Lung (tissue), 12 donors: ENCODE results near the gene ATG7. TPM values are rescaled to one million over a fixed set of nuclear protein-coding genes. Genes with fewer than 3 reads are reported as not detected.

ENCODE experiments used
- ATAC-seq: fragments of 200-7000 bp; cut with Tn5 transposase; one replicate; pipeline ENCODE4 v1.9.1; 2020; ENCODE audit warnings: moderate number of reproducible peaks; ENCODE audit not compliant: insufficient read depth, low FRiP score
- DNase-seq, 3 donors: peaks; one replicate each; pipeline ENCODE4 v3.0.0-alpha.2; 2013 to 2017
- H3K27ac ChIP-seq, 2 donors: one replicate each; pipeline ENCODE4 v1.5.1; 2013; ENCODE audit warnings: mild to moderate bottlenecking in 2 of 2, moderate library complexity in 2 of 2, control low read depth in 1 of 2, inconsistent platforms in 1 of 2, low read depth in 1 of 2, low read length in 1 of 2
- H3K27me3 ChIP-seq, 3 donors: one replicate each; pipeline ENCODE4 v1.5.1; 2013; ENCODE audit warnings: low read length in 2 of 3; ENCODE audit not compliant: control insufficient read depth in 3 of 3, insufficient read depth in 3 of 3
- H3K36me3 ChIP-seq, 4 donors: one replicate each; pipeline ENCODE4 v1.5.1; 2013; ENCODE audit warnings: low read length in 4 of 4, mild to moderate bottlenecking in 1 of 4, moderate library complexity in 1 of 4; ENCODE audit not compliant: control insufficient read depth in 4 of 4, insufficient read depth in 4 of 4
- H3K4me1 ChIP-seq, 5 donors: one replicate each; pipeline ENCODE4 v1.5.1; 2013; ENCODE audit warnings: low read length in 5 of 5, mild to moderate bottlenecking in 2 of 5, moderate library complexity in 1 of 5; ENCODE audit not compliant: control insufficient read depth in 5 of 5, insufficient read depth in 5 of 5
- H3K4me3 ChIP-seq: one replicate; pipeline ENCODE4 v1.5.1; 2013; ENCODE audit warnings: mild to moderate bottlenecking, control low read depth, moderate library complexity
- H3K9ac ChIP-seq, 2 donors: one replicate each; pipeline ENCODE4 v1.5.1; 2013; ENCODE audit warnings: low read length in 2 of 2, control low read depth in 1 of 2; ENCODE audit not compliant: insufficient read depth in 1 of 2
- H3K9me3 ChIP-seq, 4 donors: one replicate each; pipeline ENCODE4 v1.5.1; 2013; ENCODE audit warnings: low read length in 3 of 4, mild to moderate bottlenecking in 1 of 4, moderate library complexity in 1 of 4; ENCODE audit not compliant: control insufficient read depth in 4 of 4, insufficient read depth in 3 of 4
- CTCF ChIP-seq: IDR thresholded peaks from 2 replicates; pipeline ENCODE4 v1.5.1; 2012; ENCODE audit warnings: mild to moderate bottlenecking; ENCODE audit errors: control extremely low read depth, extremely low read depth
- WGBS, 2 donors: extraction: QIAGEN DNeasy Blood & Tissue Kit; methylation state at CpG; one replicate each; pipeline ENCODE4 v1.1.7; 2013; 5-methylcytosine and 5-hydroxymethylcytosine counted together
- polyA plus RNA-seq, 2 donors: library from polyadenylated mRNA; stranded (reverse); fragments of 200-250 nt; gene quantifications; one replicate each; pipeline ENCODE4 v1.2.1, GENCODE V29; 2013
- total RNA-seq, 2 donors: library from RNA; depleted of rRNA in 1 of 2; stranded (reverse); fragments of >200 nt in 1 of 2; gene quantifications; one replicate each; pipeline ENCODE4 v1.2.1, GENCODE V29; 2014 to 2021
- donor health status: control.
- donor health status: control.
- donor health status: Bipolar disorder and iron deficiency.
- donor health status: healthy.
- donor health status: DM: yes; HTN: yes; CAD: no.

The ATG7 gene
- total and polyA plus RNA-seq, 4 donors: 11.2 to 72.0 (median 53.3) TPM

GRCh38 chr3:11604139-11604892 is 332.1 kb downstream of the ATG7 start:
- no peak for TF ChIP-seq CTCF
- Histone ChIP-seq H3K4me3 (no peak overlapping the region), H3K27ac (peak overlapping the region; percentile 54 to 91), H3K9ac (peak overlapping the region in 1 of 2 donors; percentile 61), H3K4me1 (peaks cover 9 to 67% (median 39%) of the 10 kb centered on the region in 5 donors), H3K9me3 (no peaks in the 10 kb centered on the region), H3K36me3 (peaks cover 0 to 12% (median 7%) of the 10 kb centered on the region in 4 donors), H3K27me3 (no peaks in the 10 kb centered on the region)
- no peak for ATAC-seq
- peak in 1 of 3 donors; percentile 51 for DNase-seq
- WGBS, 2 donors: 73 to 74% methylated on average over 15 of the region's 15 CpGs

GRCh38 chr3:11605398-11605797 is 333.2 kb downstream of the ATG7 start:
- ATAC-seq (no peak), DNase-seq (no peak)
- H3K36me3 ChIP-seq: peaks cover 0 to 12% (median 6%) of the 10 kb centered on the region in 4 donors
- no peak overlapping the region for H3K27ac ChIP-seq
- H3K4me1 ChIP-seq: peaks cover 11 to 72% (median 40%) of the 10 kb centered on the region in 5 donors
- TF ChIP-seq CTCF: no peak
- peak overlapping the region in 1 of 2 donors; percentile 11 for H3K9ac ChIP-seq
- WGBS, 2 donors: 100% methylated on average over 1 of the region's 1 CpG
- H3K9me3 ChIP-seq: peaks cover 0 to 1% (median 0%) of the 10 kb centered on the region in 4 donors
- no peak overlapping the region for H3K4me3 ChIP-seq
- H3K27me3 ChIP-seq: no peaks in the 10 kb centered on the region

GRCh38 chr3:11606090-11606784 is 334.0 kb downstream of the ATG7 start:
- DNase-seq (no peak), ATAC-seq (no peak)
- no peaks in the 10 kb centered on the region for H3K27me3 ChIP-seq
- no peak for TF ChIP-seq CTCF
- no peak overlapping the region for H3K27ac ChIP-seq
- peaks cover 0 to 6% (median 3%) of the 10 kb centered on the region in 4 donors for H3K36me3 ChIP-seq
- H3K9me3 ChIP-seq: peaks cover 0 to 1% (median 0%) of the 10 kb centered on the region in 4 donors
- no peak overlapping the region for H3K4me3 ChIP-seq
- WGBS, 2 donors: 83 to 88% methylated on average over 11 of the region's 11 CpGs
- H3K4me1 ChIP-seq: peaks cover 6 to 72% (median 39%) of the 10 kb centered on the region in 5 donors
- H3K9ac ChIP-seq: no peak overlapping the region
